Activated T-helper 1 cell treated with anti-CD3 and anti-CD28 coated beads, Interleukin-12 subunit alpha, Interleukin-12 subunit beta, Interleukin-2, Interleukin-4 antibody, amounts not matched to agents 30 ng/mL and 10 ng/mL and 1 ng/mL, durations not matched to agents 14 hours and 24 hours and 36 hours (primary cell): ENCODE data around the gene TBX20. TPM values are rescaled to one million over a fixed set of nuclear protein-coding genes. Genes with fewer than 3 reads are reported as not detected.

Source experiments
- total RNA-seq: library from RNA; stranded (reverse); gene quantifications from 2 replicates; pipeline ENCODE4 v1.2.3, GENCODE V29; 2022

The TBX20 gene
- total RNA-seq, 1 donor from 2014 or later, result 0.23 TPM

Other genes starting within 250 kb of the TBX20 start
- gene DPY19L1, start 216.6 kb downstream of the TBX20 start, total RNA-seq, result 12.0 and 14.3 TPM in 2 replicates